ENCODE results near the gene EGFL7.

Gene EGFL7

GRCh38 chr9:136721339-136722092, 58.8 kb downstream of the EGFL7 start:
- DNase-seq, result no peak

Data from right hindlimb (tissue), 1 donor.